GM21619 (cell line): ENCODE results near the gene UNC13B.

Experiments used
- ATAC-seq: cut with Tn5 transposase; IDR thresholded peaks from one replicate; pipeline ENCODE4 v1.9.1; 2021; ENCODE audit not compliant: unreplicated experiment

UNC13B gene

DNA sequence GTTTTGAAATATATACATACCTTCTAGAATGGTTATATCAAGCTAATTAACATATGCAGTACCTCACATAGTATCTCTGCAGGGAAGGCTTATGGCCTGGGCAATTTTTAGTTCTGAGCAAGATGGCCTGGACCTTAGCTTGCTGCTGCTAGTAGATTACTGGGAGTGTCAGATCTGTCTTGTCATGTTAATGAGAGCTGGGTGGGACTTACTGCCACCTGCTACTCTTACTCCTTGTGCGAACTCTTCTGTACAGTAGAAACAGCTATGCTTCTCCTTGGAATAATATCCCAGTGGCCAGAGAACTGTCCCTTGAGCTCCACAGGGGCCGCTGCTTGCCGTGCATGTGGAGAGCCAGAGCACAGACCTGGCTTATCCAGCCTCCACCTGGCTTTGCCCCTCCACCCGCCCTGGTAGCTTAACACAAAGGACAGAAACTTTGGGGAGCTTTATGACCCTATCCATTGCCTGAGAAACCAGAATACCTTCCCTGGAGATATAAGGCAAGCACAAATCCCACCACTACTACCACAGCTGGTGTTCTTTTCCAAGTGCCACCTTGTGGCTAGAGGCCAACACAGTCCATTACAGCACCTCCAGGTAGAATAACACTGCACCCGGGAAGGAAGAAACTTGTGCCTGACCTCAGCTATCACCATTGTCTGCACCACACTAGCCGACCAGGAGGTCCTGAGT is 253.7 kb downstream of the UNC13B start:
- ATAC-seq: no peak

GRCh38 chr9:35416098-35416427 is 254.3 kb downstream of the UNC13B start:
- ATAC-seq: no peak

DNA sequence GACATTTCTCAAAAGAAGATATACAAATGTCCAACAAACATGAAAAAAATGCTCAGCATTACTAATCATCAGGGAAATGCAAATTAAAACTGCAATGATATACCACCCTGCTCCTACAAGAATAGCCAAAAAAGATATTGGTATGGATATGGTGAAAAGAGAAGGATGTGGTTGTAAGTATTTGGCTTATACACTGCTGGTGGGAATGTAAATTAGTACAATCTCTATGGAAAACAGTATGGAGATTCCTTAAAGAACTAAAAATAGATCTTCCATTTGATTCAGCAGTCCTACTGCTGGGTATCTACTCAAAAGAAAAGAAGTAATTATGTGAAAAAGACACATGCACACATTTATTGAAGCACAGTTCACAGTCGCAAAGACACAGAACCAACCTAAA is 260.5 kb downstream of the UNC13B start:
- ATAC-seq: no peak

- ATAC-seq: no peak
Observed at GRCh38 chr9:35422753-35423152, 260.9 kb downstream of the UNC13B start.

DNA sequence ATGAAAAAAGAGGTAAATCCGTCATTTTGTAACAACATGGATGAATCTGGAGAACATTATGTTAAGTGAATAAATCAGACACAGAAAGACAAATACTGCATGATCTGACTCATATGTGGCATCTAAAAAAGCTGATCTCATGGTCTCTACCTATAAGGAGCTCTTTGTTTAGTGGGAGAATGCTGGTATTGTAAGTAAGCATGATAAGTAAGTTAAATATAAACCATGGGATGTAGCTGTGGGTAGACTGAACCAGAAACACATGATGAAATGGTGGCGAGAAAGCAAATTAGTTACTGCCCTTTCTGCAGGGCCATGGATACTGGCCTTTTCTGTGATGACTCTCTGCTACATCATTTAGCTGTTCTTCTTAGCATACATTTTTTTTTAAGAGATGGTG is 261.7 kb downstream of the UNC13B start:
- no peak for ATAC-seq

GRCh38 chr9:35424356-35425352 is 262.8 kb downstream of the UNC13B start:
- no peak for ATAC-seq

GRCh38 chr9:35426627-35427026 is 264.8 kb downstream of the UNC13B start:
- ATAC-seq: no peak

DNA sequence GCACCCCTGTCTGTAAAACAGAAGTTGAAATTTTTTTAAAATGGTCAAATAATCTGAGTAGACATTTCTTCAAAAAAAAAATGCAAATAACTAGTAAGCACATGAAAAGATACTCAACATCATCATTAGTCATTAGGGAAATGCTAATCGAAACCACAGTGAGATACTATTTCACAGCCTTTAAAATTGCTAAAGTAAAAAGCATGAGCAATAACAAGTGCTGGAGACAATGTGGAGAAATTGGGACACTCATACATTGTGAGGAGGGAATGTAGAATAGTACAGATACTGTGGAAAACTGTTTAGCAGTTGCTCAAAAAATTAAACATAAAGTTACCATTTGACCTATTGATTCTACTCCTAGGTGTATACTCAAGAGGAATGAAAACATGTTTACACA is 269.7 kb downstream of the UNC13B start:
- no peak for ATAC-seq

DNA sequence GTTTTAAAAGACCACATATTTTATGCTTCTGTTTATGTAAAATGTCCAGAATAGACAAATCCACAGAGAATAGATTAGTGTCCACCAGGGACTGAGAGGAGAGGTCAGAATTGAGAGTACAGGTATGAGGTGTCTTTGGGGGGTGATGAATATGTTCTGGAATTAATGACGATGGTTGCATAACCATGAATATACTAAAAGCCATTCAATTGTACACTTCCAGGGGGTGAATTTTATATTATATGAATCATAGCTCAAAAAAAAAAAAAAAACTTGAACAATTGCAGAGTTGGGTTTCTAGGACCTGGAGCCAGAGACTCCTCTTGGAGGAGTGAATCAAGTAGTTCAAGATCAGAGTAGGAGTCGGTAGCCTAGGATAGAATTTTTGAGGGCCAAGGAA is 270.3 kb downstream of the UNC13B start:
- no peak for ATAC-seq

DNA sequence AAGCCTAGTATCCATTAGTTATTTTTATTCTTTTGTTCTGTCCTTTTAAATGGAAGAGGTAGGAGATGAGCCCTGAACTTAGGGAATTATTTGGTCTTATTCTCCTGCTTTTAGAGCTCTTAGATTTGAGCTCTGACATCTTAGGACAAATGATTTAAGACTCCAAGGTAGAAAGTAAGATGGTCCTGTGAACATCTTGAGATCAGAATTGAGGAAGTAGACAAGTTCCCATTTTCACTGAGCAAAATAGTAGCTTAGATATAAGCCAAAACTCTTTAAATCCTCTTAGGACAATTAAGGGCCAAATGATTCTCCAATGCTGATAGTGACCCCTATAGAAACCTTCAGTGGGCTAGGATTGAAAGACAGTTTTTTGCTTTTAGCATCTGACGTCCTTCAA is 275.1 kb downstream of the UNC13B start:
- no peak for ATAC-seq

DNA sequence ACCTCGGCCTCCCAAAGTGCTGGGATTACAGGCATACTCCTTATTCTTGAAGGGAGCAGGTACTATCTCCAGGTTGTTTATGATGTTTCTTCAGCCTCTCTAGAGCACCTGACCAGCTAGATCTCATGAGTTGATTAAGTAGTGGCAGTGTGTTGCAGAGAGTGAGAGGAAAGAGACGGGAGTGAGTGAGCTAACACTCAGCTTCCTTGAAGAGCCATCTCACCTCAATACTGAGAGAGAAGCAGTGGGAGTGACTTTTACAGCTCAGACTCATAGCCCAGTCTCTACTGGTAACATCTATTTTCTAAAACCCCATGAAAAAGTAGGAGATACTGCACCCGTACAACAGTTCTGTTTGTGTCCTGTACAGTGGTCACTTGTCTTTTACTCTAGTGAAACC is 284.2 kb downstream of the UNC13B start:
- ATAC-seq: no peak

GRCh38 chr9:35448496-35448895 is 286.7 kb downstream of the UNC13B start:
- no peak for ATAC-seq

- ATAC-seq: no peak
Observed at GRCh38 chr9:35452481-35452880, 290.7 kb downstream of the UNC13B start.

- ATAC-seq: no peak
Observed at GRCh38 chr9:35453786-35454185, 292.0 kb downstream of the UNC13B start.
